SK-N-SH treated with all-trans-retinoic acid at 6 μM for 48 hours (cell line): ENCODE data around the gene TNRC6B.
"Not testable (repeated sequence)": the region's sequence is repeated elsewhere in the genome, so short reads cannot be mapped to it uniquely, and the experiment has no call there.

Source experiments
- ATAC-seq: fragments of 200-7000 bp; cut with Tn5 transposase; 3 replicates; pipeline ENCODE4 v1.9.1; 2020; ENCODE audit warnings: mild to moderate bottlenecking, moderate library complexity
- BACH2 ChIP-seq: fragments of 250-450 bp; sonication (Bioruptor Pico); IDR thresholded peaks from 2 replicates; pipeline ENCODE4 v1.9.0; 2021; ENCODE audit warnings: mild to moderate bottlenecking, borderline replicate concordance
- CSDC2 ChIP-seq: fragments of 250-450 bp; sonication (Bioruptor Pico); IDR thresholded peaks from 2 replicates; pipeline ENCODE4 v1.5.0; 2020; ENCODE audit warnings: mild to moderate bottlenecking, moderate library complexity
- ESRRG ChIP-seq: fragments of 250-450 bp; sonication (Bioruptor Pico); IDR thresholded peaks from 2 replicates; pipeline ENCODE4 v1.6.1; 2021; ENCODE audit warnings: mild to moderate bottlenecking
- GLIS3 ChIP-seq: fragments of 250-450 bp; sonication (Bioruptor Pico); IDR thresholded peaks from 2 replicates; pipeline ENCODE4 v1.5.0; 2020; ENCODE audit warnings: mild to moderate bottlenecking, moderate library complexity
- ISL1 ChIP-seq: fragments of 250-450 bp; sonication (Bioruptor Pico); IDR thresholded peaks from 2 replicates; pipeline ENCODE4 v2.1.2; 2022; ENCODE audit warnings: mild to moderate bottlenecking, moderate library complexity
- OSR1 ChIP-seq: fragments of 250-450 bp; sonication (Bioruptor Pico); IDR thresholded peaks from 2 replicates; pipeline ENCODE4 v1.8.0; 2022; ENCODE audit warnings: moderate library complexity, mild to moderate bottlenecking, inconsistent platforms
- PPARA ChIP-seq: fragments of 250-450 bp; sonication (Bioruptor Pico); IDR thresholded peaks from 2 replicates; pipeline ENCODE4 v1.5.0; 2020; ENCODE audit warnings: mild to moderate bottlenecking, borderline replicate concordance
- RARB ChIP-seq: fragments of 250-450 bp; sonication (Bioruptor Pico); IDR thresholded peaks from 2 replicates; pipeline ENCODE4 v1.8.0; 2021; ENCODE audit warnings: mild to moderate bottlenecking, moderate library complexity
- SNAI2 ChIP-seq: fragments of 250-450 bp; sonication (Bioruptor Pico); IDR thresholded peaks from 2 replicates; pipeline ENCODE4 v1.5.0; 2020; ENCODE audit warnings: mild to moderate bottlenecking, moderate library complexity
- TCF4 ChIP-seq: fragments of 250-450 bp; sonication (Bioruptor Pico); IDR thresholded peaks from 2 replicates; pipeline ENCODE4 v1.8.0; 2021; ENCODE audit warnings: mild to moderate bottlenecking, moderate library complexity, borderline replicate concordance
- ZC3H10 ChIP-seq: fragments of 250-450 bp; sonication (Bioruptor Pico); IDR thresholded peaks from 2 replicates; pipeline ENCODE4 v1.5.1; 2021; ENCODE audit warnings: mild to moderate bottlenecking, moderate library complexity
- ZFP30 ChIP-seq: fragments of 450-650 bp; formaldehyde crosslinking; IDR thresholded peaks from 2 replicates; pipeline ENCODE4 v1.5.0; 2022; ENCODE audit warnings: mild to moderate bottlenecking, moderate library complexity
- ZNF565 ChIP-seq: fragments of 450-650 bp; formaldehyde crosslinking; conservative IDR thresholded peaks from 2 replicates; pipeline ENCODE4 v1.5.0; 2020; ENCODE audit warnings: low read depth, mild to moderate bottlenecking, moderate library complexity
- ZNF70 ChIP-seq: fragments of 450-650 bp; formaldehyde crosslinking; IDR thresholded peaks from 2 replicates; pipeline ENCODE4 v1.5.0; 2020; ENCODE audit warnings: mild to moderate bottlenecking, moderate library complexity
- ZNF8 ChIP-seq: fragments of 450-650 bp; formaldehyde crosslinking; IDR thresholded peaks from 2 replicates; pipeline ENCODE4 v1.5.0; 2020; ENCODE audit warnings: mild to moderate bottlenecking, moderate library complexity
- TF ChIP-seq, protein P1 (sequence below): fragments of 250-450 bp; sonication (Bioruptor Pico); IDR thresholded peaks from 2 replicates; pipeline ENCODE4 v1.8.0; 2020; ENCODE audit warnings: mild to moderate bottlenecking, moderate library complexity, borderline replicate concordance
- TF ChIP-seq, protein P2 (sequence below): fragments of 250-450 bp; sonication (Bioruptor Pico); IDR thresholded peaks from 2 replicates; pipeline ENCODE4 v1.5.1; 2020; ENCODE audit warnings: low read depth, mild to moderate bottlenecking, moderate library complexity
- TF ChIP-seq, protein P3 (sequence below): fragments of 250-450 bp; sonication (Bioruptor Pico); IDR thresholded peaks from 2 replicates; pipeline ENCODE4 v1.5.0; 2020; ENCODE audit warnings: mild to moderate bottlenecking, moderate library complexity
- TF ChIP-seq, protein P4 (sequence below): fragments of 250-450 bp; sonication (Bioruptor Pico); IDR thresholded peaks from 2 replicates; pipeline ENCODE4 v1.5.1; 2021; ENCODE audit warnings: mild to moderate bottlenecking, moderate library complexity

The TNRC6B gene

DNA sequence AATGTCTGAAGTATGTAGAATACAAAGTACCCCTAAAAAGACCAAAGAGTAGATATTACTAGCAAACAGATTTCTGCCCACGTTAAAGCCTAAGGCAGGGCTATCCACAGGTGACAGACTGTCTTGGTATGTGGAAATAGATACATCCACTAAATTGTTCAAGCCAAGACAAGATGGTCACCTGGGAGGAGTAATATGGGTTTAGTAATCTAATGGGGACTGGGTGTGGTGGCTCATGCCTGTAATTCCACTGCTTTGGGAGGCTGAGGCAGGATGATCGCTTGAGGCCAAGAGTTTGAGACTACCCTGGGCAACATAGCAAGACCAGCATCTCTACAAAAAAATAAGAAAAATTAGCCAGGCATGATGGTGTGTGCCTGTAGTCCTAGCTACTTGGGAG lies 200.2 kb downstream of the TNRC6B start:
- ATAC-seq = no peak
- no peak for TF ChIP-seq ZNF8
- TF ChIP-seq ESRRG (CRISPR knock-in tag) = no peak
- TF ChIP-seq, protein P1, sequence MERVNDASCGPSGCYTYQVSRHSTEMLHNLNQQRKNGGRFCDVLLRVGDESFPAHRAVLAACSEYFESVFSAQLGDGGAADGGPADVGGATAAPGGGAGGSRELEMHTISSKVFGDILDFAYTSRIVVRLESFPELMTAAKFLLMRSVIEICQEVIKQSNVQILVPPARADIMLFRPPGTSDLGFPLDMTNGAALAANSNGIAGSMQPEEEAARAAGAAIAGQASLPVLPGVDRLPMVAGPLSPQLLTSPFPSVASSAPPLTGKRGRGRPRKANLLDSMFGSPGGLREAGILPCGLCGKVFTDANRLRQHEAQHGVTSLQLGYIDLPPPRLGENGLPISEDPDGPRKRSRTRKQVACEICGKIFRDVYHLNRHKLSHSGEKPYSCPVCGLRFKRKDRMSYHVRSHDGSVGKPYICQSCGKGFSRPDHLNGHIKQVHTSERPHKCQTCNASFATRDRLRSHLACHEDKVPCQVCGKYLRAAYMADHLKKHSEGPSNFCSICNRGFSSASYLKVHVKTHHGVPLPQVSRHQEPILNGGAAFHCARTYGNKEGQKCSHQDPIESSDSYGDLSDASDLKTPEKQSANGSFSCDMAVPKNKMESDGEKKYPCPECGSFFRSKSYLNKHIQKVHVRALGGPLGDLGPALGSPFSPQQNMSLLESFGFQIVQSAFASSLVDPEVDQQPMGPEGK = no peak
- no peak for TF ChIP-seq RARB (CRISPR knock-in tag)
- TF ChIP-seq, protein P2, sequence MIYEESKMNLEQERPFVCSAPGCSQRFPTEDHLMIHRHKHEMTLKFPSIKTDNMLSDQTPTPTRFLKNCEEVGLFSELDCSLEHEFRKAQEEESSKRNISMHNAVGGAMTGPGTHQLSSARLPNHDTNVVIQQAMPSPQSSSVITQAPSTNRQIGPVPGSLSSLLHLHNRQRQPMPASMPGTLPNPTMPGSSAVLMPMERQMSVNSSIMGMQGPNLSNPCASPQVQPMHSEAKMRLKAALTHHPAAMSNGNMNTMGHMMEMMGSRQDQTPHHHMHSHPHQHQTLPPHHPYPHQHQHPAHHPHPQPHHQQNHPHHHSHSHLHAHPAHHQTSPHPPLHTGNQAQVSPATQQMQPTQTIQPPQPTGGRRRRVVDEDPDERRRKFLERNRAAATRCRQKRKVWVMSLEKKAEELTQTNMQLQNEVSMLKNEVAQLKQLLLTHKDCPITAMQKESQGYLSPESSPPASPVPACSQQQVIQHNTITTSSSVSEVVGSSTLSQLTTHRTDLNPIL (CRISPR knock-in tag) = no peak
- no peak for TF ChIP-seq ZNF565 (CRISPR knock-in tag)
- TF ChIP-seq, protein P3, sequence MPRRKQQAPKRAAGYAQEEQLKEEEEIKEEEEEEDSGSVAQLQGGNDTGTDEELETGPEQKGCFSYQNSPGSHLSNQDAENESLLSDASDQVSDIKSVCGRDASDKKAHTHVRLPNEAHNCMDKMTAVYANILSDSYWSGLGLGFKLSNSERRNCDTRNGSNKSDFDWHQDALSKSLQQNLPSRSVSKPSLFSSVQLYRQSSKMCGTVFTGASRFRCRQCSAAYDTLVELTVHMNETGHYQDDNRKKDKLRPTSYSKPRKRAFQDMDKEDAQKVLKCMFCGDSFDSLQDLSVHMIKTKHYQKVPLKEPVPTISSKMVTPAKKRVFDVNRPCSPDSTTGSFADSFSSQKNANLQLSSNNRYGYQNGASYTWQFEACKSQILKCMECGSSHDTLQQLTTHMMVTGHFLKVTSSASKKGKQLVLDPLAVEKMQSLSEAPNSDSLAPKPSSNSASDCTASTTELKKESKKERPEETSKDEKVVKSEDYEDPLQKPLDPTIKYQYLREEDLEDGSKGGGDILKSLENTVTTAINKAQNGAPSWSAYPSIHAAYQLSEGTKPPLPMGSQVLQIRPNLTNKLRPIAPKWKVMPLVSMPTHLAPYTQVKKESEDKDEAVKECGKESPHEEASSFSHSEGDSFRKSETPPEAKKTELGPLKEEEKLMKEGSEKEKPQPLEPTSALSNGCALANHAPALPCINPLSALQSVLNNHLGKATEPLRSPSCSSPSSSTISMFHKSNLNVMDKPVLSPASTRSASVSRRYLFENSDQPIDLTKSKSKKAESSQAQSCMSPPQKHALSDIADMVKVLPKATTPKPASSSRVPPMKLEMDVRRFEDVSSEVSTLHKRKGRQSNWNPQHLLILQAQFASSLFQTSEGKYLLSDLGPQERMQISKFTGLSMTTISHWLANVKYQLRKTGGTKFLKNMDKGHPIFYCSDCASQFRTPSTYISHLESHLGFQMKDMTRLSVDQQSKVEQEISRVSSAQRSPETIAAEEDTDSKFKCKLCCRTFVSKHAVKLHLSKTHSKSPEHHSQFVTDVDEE = no peak
- TF ChIP-seq, all 23 proteins: peak for 0

DNA sequence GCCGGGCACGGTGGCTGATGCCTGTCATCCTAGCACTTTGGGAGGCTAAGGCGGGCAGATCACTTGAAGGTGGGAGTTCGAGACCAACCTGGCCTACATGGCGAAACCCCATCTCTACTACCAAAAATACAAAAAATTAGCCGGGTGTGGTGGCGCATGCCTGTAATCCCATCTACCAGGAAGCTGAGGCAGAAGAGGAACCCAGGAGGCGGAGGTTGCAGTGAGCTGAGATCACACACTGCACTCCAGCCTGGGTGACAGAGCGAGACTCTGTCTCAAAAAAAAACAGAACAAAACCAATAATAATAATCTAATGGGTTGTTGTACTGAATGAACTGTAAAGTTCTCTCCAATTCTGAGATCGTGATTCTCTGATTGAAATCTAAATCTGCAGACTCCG lies 200.7 kb downstream of the TNRC6B start:
- ATAC-seq = not testable (repeated sequence)

DNA sequence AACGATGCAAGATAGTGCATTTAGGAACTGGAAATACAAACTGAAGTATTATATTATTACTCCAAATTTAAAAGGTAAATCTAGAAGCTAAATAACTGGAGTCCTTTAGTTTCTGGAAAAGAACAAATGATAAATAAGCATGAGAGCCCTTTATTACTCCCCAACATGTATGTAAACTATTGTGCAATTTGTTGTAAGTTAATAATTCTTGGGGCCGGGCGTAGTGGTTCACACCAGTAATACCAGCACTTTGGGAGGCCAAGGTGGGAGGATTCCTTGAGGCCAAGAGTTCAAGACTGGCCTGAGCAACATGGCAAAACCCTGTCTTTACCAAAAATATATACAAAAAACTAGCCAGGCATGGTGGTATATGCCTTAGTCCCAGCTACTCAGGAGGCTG lies 203.7 kb downstream of the TNRC6B start:
- TF ChIP-seq, protein P1 = no peak
- TF ChIP-seq CSDC2 (CRISPR knock-in tag) (no peak), TCF4 (CRISPR knock-in tag) (no peak), GLIS3 (CRISPR knock-in tag) (no peak), OSR1 (no peak), ZNF70 (CRISPR knock-in tag) (no peak), SNAI2 (CRISPR knock-in tag) (no peak), PPARA (CRISPR knock-in tag) (no peak), ISL1 (CRISPR knock-in tag) (no peak), ZFP30 (no peak), ZNF8 (no peak), ESRRG (CRISPR knock-in tag) (no peak), ZC3H10 (no peak), BACH2 (no peak)
- TF ChIP-seq, protein P3 = no peak
- TF ChIP-seq, protein P4, sequence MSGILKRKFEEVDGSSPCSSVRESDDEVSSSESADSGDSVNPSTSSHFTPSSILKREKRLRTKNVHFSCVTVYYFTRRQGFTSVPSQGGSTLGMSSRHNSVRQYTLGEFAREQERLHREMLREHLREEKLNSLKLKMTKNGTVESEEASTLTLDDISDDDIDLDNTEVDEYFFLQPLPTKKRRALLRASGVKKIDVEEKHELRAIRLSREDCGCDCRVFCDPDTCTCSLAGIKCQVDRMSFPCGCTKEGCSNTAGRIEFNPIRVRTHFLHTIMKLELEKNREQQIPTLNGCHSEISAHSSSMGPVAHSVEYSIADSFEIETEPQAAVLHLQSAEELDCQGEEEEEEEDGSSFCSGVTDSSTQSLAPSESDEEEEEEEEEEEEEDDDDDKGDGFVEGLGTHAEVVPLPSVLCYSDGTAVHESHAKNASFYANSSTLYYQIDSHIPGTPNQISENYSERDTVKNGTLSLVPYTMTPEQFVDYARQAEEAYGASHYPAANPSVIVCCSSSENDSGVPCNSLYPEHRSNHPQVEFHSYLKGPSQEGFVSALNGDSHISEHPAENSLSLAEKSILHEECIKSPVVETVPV (CRISPR knock-in tag) = no peak
- TF ChIP-seq, protein P2 (CRISPR knock-in tag) = no peak

More for the DNA sequence above, 203.7 kb downstream of the TNRC6B start:
- no peak for ATAC-seq
